SW480 (cell line): Measurements from ENCODE around the gene TMTC4.

ENCODE experiments used
- DNase-seq: peaks from one replicate; pipeline ENCODE4 v3.0.0-alpha.2; 2016; ENCODE audit warnings: low spot score

TMTC4 gene

DNA sequence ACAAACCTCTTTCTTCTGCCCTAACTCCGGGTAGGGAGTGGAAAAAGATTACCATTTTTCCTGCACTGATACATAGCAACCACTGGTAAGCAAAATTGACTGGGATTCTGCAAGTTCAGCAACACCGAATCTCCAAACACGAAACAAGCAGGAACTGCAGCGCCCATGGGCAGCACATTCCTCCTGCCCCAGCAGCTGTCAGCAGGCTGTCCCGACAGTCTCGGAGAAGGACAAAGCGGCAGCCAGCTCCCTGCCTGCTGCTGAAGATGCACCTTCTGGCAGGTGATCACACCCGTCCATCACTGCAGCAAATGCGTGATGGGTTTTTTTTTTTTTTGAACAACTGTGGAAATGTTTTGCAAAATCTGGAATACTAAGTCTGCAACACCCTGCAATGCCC lies 6.7 kb downstream of the TMTC4 start:
- DNase-seq = no peak

- no peak for DNase-seq
Measured at GRCh38 chr13:100666124-100666523, 8.5 kb downstream of the TMTC4 start.

GRCh38 chr13:100665403-100665802 lies 9.2 kb downstream of the TMTC4 start:
- DNase-seq = no peak

GRCh38 chr13:100664171-100664900 lies 10.3 kb downstream of the TMTC4 start:
- DNase-seq = no peak

DNA sequence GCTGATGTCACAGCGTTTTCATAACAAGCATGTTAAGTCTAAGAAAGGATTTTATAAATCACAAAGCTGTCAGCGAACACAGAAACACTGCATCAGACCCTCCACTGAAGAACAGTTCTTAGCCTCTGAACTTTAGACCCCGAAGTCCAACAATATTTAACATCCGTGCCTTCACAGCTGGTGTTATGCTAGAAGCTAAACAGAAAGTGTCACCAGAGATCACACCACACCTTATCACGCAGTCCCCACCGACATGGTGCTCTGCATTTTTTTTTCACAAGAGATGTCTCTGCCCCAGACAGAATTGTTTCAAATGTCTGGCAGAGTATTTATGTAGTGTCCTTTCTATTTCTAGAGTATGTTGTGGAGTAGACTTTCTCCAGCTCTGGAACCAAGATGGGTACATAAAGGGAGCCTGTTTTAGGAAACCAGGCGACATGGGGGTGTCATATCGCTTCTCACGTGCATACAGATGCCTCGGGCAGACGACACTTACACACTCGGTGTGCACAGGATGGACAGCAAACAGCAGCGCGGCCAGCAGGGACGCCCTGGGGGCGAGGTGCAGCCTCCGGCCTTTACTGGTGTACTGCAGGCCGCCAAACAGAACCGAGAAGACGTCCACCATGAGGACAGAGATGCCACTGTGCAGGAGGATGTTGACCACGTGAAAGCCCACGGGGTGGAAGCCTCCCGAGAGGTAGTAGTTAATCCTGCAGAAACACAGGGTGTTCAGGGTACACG lies 12.0 kb downstream of the TMTC4 start:
- DNase-seq = no peak

- DNase-seq = no peak
Measured at GRCh38 chr13:100660761-100661160, 13.8 kb downstream of the TMTC4 start.

DNA sequence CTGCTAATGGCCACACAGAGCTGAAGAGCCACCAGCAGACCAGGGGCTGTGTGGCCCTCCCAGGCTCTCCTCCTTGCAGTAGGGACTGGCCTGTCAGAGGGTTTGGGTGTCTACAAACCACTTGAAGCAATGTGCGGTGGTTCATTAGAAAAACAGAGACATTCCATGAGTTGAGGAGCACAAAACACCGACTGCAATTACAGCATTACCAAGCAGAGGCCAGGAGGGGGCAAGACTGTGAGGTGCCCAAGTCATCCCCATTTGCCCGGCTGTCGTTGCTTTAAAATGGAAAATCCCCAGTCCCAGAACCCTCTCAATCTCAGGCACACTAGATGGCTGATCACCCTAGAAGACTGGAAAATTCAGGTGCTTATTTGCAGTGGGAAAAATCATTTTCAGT lies 15.0 kb downstream of the TMTC4 start:
- DNase-seq = no peak

DNA sequence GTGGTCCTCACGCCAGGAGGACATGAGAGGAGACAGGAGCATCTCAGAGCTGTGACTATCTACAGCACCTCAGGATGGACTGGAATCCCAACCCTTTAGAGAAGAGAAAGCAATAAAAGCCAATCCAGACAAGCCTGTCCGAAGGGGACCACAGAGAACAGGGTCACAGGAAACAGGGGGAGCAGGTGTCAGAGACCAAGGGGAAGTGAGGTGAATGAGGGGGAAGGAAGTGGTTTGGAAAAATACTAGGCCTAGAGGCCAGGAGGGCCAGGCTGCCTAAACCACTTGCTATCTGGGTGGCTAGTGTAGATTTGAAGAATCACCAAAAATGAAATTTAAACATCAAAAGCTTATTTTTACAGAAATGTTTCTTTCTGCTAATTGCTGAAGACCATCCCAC lies 16.2 kb downstream of the TMTC4 start:
- DNase-seq = no peak

GRCh38 chr13:100657881-100658315 lies 16.7 kb downstream of the TMTC4 start:
- no peak for DNase-seq

DNA sequence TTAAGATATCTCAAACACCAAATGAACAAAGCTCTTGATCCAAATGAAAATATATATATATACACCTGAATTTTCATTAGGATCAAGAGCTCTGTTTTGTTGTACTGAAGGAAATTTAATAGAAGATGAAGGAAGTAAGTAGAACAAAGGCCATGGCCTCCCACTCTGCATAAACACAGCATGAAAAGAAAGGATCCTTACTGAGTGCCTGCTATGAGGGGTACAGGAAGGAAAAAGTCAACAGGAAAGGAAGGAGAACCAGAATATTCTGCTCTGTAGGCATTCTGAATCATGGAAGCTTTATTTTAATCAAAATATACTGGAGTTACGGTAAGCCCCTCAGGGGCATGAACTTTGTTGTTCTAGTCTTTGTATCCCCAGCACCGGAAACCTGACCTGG lies 22.1 kb downstream of the TMTC4 start:
- no peak for DNase-seq

GRCh38 chr13:100650326-100650725 lies 24.3 kb downstream of the TMTC4 start:
- DNase-seq = no peak

GRCh38 chr13:100648354-100648753 lies 26.2 kb downstream of the TMTC4 start:
- no peak for DNase-seq

- DNase-seq = no peak
Measured at GRCh38 chr13:100646871-100647270, 27.7 kb downstream of the TMTC4 start.

- DNase-seq = no peak
Measured at GRCh38 chr13:100646030-100646673, 28.4 kb downstream of the TMTC4 start.

GRCh38 chr13:100645382-100645781 lies 29.2 kb downstream of the TMTC4 start:
- no peak for DNase-seq

DNA sequence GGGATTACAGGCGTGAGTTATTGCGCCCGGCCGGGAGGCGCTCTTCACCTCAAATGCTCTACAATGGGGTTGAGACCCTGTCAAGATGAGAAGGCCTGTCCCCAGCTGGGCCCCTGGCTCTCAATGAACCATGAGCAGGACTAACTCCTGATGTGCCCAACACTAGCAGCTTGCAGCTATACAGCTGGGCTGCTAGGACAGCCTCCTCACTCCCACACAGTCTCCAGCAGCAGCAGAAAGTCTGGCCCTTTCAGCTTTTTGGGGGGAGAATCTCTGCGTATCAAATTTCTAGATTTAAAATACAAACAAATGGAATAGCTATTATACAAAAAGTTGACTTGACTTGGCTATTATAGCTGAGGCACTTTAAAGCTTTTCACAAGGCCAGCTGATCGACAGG lies 30.2 kb downstream of the TMTC4 start:
- no peak for DNase-seq

GRCh38 chr13:100637796-100638195 lies 36.8 kb downstream of the TMTC4 start:
- no peak for DNase-seq

DNA sequence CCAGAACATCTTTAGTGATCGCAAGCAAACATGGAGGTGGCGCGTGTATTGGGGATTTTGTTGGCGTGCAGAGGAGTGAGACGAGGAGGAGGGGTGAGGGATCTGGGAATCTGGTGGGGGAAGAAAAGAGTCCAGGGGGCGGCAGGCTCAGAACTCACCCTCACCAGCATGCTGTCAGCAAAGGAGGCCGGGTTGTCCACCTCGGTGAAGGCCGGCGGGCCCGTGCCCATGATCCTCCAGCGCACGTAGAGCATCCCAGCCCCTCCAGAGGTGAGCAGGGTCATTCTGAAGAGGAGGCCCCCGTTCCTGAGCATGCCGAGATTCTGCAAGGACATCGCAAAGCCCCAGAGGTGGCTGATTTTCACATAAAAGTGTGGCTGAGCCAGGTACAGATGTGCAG lies 37.2 kb downstream of the TMTC4 start:
- DNase-seq = no peak

DNA sequence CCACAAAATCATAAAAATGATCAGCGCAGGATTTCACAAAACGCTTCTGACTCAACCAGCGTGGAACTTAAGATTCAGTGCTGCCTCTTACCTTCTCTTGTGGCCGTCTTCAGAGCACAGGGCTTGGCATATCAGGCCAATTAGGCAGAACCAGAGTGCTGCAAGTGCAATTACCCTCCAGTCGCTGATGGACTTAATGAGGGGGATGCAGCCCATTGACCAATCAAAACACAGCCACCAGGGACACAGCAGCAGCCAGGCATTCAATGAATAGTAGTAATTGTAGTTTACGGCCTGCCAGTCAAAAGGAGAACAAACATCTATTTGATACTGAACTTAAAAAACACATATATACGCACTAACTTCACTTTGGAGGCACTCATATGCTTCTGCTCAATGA lies 38.2 kb downstream of the TMTC4 start:
- DNase-seq = no peak

- no peak for DNase-seq
Measured at GRCh38 chr13:100636004-100636403, 38.6 kb downstream of the TMTC4 start.

DNA sequence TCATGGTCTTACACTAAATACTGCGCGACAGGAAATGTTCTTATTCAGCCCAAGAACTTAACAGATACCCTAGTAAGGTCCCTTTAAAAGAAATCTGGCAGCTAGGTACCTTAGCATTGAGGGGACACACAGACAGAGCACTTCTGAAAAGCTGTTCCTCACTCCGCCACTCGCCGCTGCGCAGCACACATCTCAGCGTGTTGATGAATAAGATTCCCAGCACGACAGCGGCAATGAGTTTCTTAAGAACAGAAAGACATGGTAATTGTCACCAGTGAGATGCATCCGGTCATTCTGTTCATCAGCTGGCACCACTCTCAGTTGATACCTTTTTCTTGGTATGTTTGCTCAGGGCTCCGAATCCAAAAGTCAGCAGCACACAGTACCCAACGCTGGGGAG lies 39.9 kb downstream of the TMTC4 start:
- DNase-seq = no peak

DNA sequence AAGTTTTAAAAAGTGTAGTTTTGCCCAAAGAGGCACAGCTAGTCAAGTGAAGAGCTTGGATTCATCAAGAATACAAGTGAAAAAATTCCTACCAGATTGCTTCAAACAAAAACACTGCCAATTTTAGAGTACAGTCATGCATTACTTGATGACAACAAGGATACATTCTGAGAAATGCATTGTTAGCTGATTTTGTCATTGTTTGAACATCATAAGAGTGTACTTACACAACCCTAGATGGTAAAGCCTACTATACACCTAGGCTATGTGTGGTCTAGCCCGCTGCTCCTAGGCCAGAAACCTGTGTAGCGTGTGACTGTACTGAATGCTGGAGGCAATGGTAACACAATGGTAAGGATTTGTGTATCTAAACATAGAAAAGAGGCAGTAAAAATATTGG lies 41.1 kb downstream of the TMTC4 start:
- DNase-seq = no peak

DNA sequence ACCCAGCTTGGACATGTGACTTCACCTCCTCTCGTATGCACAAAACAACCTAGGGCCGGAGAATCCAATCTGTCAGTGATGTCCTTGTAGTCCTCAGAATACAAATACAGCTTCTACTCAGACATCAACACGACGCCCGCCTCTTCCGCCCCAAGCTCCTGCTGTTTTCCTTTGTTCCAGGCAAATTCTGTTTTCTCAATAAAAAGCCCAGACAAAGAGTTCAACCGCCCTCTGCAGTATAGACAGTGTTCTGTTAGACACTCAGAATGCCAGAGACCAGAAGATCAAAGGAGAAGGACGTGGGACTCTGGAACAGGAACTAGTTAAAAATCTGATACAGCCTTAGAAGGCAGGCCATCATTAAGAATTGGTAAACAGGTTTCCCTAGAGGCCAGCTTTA lies 44.0 kb downstream of the TMTC4 start:
- no peak for DNase-seq
